Kidney (tissue), 14 donors: Measurements from ENCODE around the gene MRPS9. TPM values are rescaled to one million over a fixed set of nuclear protein-coding genes. Genes with fewer than 3 reads are reported as not detected.

Experiments
- DNase-seq, 5 donors: peaks; one replicate each; pipeline ENCODE4 v3.0.0-alpha.2; 2013 to 2020
- FAIRE-seq: peaks from 2 replicates; lab custom pipeline; 2012; peaks lifted over from hg19 to GRCh38; lab: Jason Lieb, UNC
- H3K27ac ChIP-seq, 2 donors: one replicate each; pipeline ENCODE4 v1.7.0; 2013; ENCODE audit warnings: low read depth in 2 of 2, low read length in 2 of 2, inconsistent platforms in 1 of 2
- H3K27me3 ChIP-seq: one replicate; pipeline ENCODE4 v1.7.1; 2013; ENCODE audit warnings: low read length, inconsistent platforms; ENCODE audit not compliant: control insufficient read depth, insufficient read depth
- H3K36me3 ChIP-seq, 3 donors: one replicate each; pipeline versions ENCODE4 v1.7.0 to v1.7.1; 2013; ENCODE audit warnings: low read length in 3 of 3, control low read depth in 1 of 3, inconsistent platforms in 1 of 3; ENCODE audit not compliant: insufficient read depth in 3 of 3, control insufficient read depth in 2 of 3
- H3K4me1 ChIP-seq, 3 donors: one replicate each; pipeline versions ENCODE4 v1.7.0 to v1.7.1; 2013; ENCODE audit warnings: low read length in 3 of 3, inconsistent platforms in 1 of 3, low read depth in 1 of 3; ENCODE audit not compliant: control insufficient read depth in 2 of 3, insufficient read depth in 2 of 3
- H3K4me3 ChIP-seq, 3 donors: one replicate each; pipeline versions ENCODE4 v1.7.0 to v1.8.1; 2013; ENCODE audit warnings: low read length in 3 of 3, control low read depth in 1 of 3, inconsistent platforms in 1 of 3
- H3K9ac ChIP-seq, 3 donors: one replicate each; pipeline versions ENCODE4 v1.7.0 to v1.7.1; 2013; ENCODE audit warnings: low read length in 3 of 3, control low read depth in 1 of 3, inconsistent platforms in 1 of 3
- H3K9me3 ChIP-seq, 3 donors: one replicate each; pipeline versions ENCODE4 v1.7.0 to v1.7.1; 2013; ENCODE audit warnings: low read length in 3 of 3, control low read depth in 1 of 3, inconsistent platforms in 1 of 3; ENCODE audit not compliant: control insufficient read depth in 2 of 3, insufficient read depth in 1 of 3
- intact Hi-C: fragments of 100-400 bp; cut with DNase I; formaldehyde crosslinking; loops from one replicate; pipeline ENCODE4 v1.11.1; 2022
- polyA plus RNA-seq: library from polyadenylated mRNA; stranded (reverse); fragments of 350-450 nt; fragmentation: Illumina TruSeq; extraction: RNeasy Lipid Tissue Mini Kit (QIAGEN cat#74804); gene quantifications from one replicate; pipeline ENCODE4 v1.2.3, GENCODE V29; 2014; ENCODE audit warnings: low read depth, low replicate concordance; ENCODE audit not compliant: insufficient read depth
- total RNA-seq: library from RNA; stranded (reverse); fragmentation: NEBNext Ultra II Directional; extraction: Animal tissue kit (Norgen Biotek cat#: 25700); gene quantifications from one replicate; pipeline ENCODE4 v1.2.1, GENCODE V29; 2021
- TF ChIP-seq, protein P1 (sequence below): IDR thresholded peaks from 3 replicates; pipeline ENCODE4 v1.5.1; 2012; ENCODE audit warnings: mild to moderate bottlenecking, moderate library complexity, borderline replicate concordance; ENCODE audit not compliant: insufficient read depth; ENCODE audit errors: extremely low read depth
- donor health status: control.
- donor health status: control.
- donor health status: control.
- donor health status: control.
- donor health status: control.
- donor health status: DM: yes; HTN: yes; CAD: no.
- donor health status: Normal renal cell carcinoma (clear cell type).

The MRPS9 gene
- total and polyA plus RNA-seq, 2 donors from 2014 or later = 23.3 to 60.9 TPM

DNA sequence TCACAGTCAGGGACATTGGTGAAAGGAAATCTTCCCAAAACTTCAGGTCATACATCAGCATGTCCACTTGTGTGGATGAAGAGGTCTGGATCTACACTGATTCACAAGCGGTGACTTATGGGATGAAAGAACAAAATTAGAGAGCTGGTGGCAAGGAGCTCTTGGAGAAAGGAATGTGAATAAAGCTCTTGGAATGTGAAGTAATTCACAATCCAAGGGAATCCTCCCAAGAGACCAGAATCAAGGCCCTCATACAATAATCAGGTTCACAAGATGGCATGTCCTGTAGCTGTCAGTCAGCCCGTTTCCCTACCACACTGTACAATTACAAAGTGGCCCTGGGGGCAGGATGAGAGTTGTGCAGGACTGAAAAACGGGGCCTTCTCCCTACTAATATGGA, 96.2 kb downstream of the MRPS9 start:
- H3K9ac ChIP-seq = no peak overlapping the region
- intact Hi-C loops = no loop called here
- TF ChIP-seq, protein P1, sequence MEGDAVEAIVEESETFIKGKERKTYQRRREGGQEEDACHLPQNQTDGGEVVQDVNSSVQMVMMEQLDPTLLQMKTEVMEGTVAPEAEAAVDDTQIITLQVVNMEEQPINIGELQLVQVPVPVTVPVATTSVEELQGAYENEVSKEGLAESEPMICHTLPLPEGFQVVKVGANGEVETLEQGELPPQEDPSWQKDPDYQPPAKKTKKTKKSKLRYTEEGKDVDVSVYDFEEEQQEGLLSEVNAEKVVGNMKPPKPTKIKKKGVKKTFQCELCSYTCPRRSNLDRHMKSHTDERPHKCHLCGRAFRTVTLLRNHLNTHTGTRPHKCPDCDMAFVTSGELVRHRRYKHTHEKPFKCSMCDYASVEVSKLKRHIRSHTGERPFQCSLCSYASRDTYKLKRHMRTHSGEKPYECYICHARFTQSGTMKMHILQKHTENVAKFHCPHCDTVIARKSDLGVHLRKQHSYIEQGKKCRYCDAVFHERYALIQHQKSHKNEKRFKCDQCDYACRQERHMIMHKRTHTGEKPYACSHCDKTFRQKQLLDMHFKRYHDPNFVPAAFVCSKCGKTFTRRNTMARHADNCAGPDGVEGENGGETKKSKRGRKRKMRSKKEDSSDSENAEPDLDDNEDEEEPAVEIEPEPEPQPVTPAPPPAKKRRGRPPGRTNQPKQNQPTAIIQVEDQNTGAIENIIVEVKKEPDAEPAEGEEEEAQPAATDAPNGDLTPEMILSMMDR = no peak
- no peak for DNase-seq
- no peaks in the 10 kb centered on the region for H3K9me3 ChIP-seq
- no peaks in the 10 kb centered on the region for H3K36me3 ChIP-seq
- FAIRE-seq = no peak
- H3K27me3 ChIP-seq = no peaks in the 10 kb centered on the region
- H3K4me1 ChIP-seq = no peaks in the 10 kb centered on the region
- H3K27ac ChIP-seq = no peak overlapping the region
- H3K4me3 ChIP-seq = no peak overlapping the region

DNA sequence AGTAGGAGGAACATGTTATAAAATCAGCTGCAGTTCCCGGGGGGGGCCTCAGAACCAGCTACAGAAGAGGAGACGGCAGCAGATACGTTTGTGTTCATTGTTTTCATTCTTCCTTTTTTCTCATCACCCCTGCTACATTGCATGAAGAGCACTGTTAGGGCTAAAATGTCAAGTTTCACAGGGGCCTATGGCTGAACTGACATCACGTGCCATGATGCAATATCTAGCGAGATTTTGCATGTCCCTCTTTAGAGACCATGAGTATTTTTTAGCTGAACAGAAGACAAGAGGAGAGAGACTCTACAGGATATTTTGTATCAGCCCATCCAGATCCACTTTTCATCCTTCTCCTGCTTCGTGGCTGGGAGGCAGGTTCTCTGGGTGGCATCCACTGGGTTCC, 97.6 kb downstream of the MRPS9 start:
- no peaks in the 10 kb centered on the region for H3K27me3 ChIP-seq
- no peaks in the 10 kb centered on the region for H3K36me3 ChIP-seq
- DNase-seq (no peak), FAIRE-seq (no peak)
- no peak overlapping the region for H3K4me3 ChIP-seq
- H3K9ac ChIP-seq = no peak overlapping the region
- intact Hi-C loops = no loop called here
- H3K4me1 ChIP-seq = no peaks in the 10 kb centered on the region
- no peaks in the 10 kb centered on the region for H3K9me3 ChIP-seq
- TF ChIP-seq, protein P1 = no peak
- no peak overlapping the region for H3K27ac ChIP-seq

DNA sequence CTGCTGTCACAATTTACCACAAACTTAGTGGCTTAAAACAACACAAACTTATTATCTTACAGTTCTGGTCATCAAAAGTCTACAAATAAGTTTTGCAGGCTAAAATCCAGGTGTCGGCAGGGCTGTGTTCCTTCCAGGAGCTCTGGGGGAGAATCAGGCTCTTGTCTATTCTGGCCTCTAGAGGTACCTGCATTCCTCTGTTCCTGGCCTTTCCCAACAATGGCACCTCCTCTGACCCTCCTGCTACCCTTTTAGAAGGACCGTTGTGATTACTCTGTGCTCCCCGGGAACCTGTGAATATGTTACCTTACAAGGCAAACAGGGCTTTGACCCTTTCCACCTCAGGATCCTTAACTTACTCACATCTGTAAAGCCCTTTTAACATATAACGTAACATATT, 98.5 kb downstream of the MRPS9 start:
- Histone ChIP-seq H3K36me3 (no peaks in the 10 kb centered on the region), H3K4me1 (no peaks in the 10 kb centered on the region), H3K27me3 (no peaks in the 10 kb centered on the region), H3K9ac (no peak overlapping the region), H3K4me3 (no peak overlapping the region), H3K27ac (no peak overlapping the region), H3K9me3 (no peaks in the 10 kb centered on the region)
- no peak for DNase-seq
- intact Hi-C loops = no loop called here
- FAIRE-seq = no peak
- TF ChIP-seq, protein P1 = no peak

GRCh38 chr2:105138643-105139042, 100.8 kb downstream of the MRPS9 start:
- no peaks in the 10 kb centered on the region for H3K9me3 ChIP-seq
- H3K27ac ChIP-seq = no peak overlapping the region
- no peak overlapping the region for H3K9ac ChIP-seq
- no peak overlapping the region for H3K4me3 ChIP-seq
- H3K4me1 ChIP-seq = peaks cover 0 to 3% (median 0%) of the 10 kb centered on the region in 3 donors
- FAIRE-seq (no peak), DNase-seq (no peak)
- no peaks in the 10 kb centered on the region for H3K36me3 ChIP-seq
- intact Hi-C loops = no loop called here
- TF ChIP-seq, protein P1 = no peak
- H3K27me3 ChIP-seq = no peaks in the 10 kb centered on the region
